ENCODE measurements around the gene ISG15. TPM values are rescaled to one million over a fixed set of nuclear protein-coding genes. Genes with fewer than 3 reads are reported as not detected.
A peak's percentile ranks its signal among the peaks of the same experiment; 100 is the strongest.

ISG15 gene
- total RNA-seq (2014; rRNA removed) (749 and 758 TPM in 2 replicates), Bru-seq, nascent RNA (percentile 80 among the genes with signal in this experiment), BruChase-seq, experiment 1, labeled RNA remaining after a 6-hour chase (percentile 90 among the genes with signal in this experiment), BruChase-seq, experiment 2, labeled RNA remaining after a 2-hour chase (percentile 93 among the genes with signal in this experiment)
- long read RNA-seq, transcript ISG15-201 (2 exons, 711 nt) = major isoform, 1,798 of 2,250 reads
- long read RNA-seq, partial matches to known transcripts = 0 of 2,250 reads
- long read RNA-seq, other reads (novel, unspliced or antisense) = 452 of 2,250 reads

DNA sequence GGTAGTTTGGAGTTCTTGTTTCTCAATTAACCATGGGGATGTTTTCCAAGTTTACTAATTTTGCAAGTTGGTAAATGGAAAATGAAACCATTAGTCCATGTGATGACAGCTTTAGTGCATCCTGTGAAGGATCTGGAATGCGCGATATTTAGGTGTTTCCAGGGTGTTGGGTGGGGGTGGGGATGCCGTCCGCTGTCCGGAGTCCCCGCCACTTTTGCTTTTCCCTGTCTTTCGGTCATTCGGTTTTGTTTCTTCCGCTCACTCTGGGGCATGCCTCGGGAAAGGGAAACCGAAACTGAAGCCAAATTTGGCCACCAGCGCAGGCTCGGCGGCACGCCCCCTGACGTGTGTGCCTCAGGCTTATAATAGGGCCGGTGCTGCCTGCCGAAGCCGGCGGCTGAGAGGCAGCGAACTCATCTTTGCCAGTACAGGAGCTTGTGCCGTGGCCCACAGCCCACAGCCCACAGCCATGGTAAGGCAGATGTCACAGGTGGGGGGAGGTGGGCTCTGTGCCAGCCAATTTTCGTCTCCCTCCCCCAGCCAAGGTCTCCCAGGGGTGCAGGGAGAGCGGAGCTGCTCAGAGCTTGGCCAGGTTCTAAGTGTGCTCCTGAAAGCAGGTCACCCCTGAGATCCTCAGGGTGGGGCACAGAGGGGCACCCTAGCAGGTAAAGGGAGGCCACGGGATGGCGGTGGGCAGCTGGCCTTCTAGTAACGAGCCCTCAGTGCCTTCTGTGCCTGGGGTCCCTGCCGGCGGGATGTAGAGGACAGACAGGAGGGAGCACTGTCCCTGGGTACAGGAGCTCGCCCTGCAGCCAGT, at the start of gene ISG15:
Gene ISG15 (plus strand): TSS at position 393 of the 817 bp plus-strand sequence. CDS start 77 bp downstream, at position 470.
- Histone ChIP-seq H2AFZ (ENCODE audit: low read length) (peak within 1 kb of the TSS; percentile 49), H3K36me3 (ENCODE audit: low read depth, low read length) (no peaks in the 10 kb centered on the region), H4K20me1 (ENCODE audit: low read length) (no peaks in the 10 kb centered on the region), H3K27me3 (ENCODE audit: low read length) (no peaks in the 10 kb centered on the region), H3K4me3 (ENCODE audit: low read length) (peak within 1 kb of the TSS; percentile 76), H3K9me3 (ENCODE audit: low read length) (no peaks in the 10 kb centered on the region), H3F3A (ENCODE audit: low read length, unreplicated experiment) (no peaks in the 10 kb centered on the region), H3K4me2 (ENCODE audit: low read length) (peak within 1 kb of the TSS; percentile 96), H3K79me2 (ENCODE audit: low read length) (peaks cover 22% of the 10 kb centered on the region), H3K27ac (ENCODE audit: low read length) (peak within 1 kb of the TSS; percentile 66), H3K9ac (ENCODE audit: low read length) (peak within 1 kb of the TSS; percentile 71), H3K4me1 (ENCODE audit: insufficient read depth, low read length) (peaks cover 23% of the 10 kb centered on the region), H3K9me2 (replicated peaks; ENCODE audit: low read length) (no peaks in the 10 kb centered on the region)
- POLR2A ChIA-PET (ENCODE audit: unreplicated experiment) = interaction anchor here (0.6 to 1.2 kb wide), 7 partner anchors 8 to 268 kb away, joined by 3 to 8 read pairs (median 4); no protein-coding TSS in a partner anchor
- intact Hi-C loops (cut with micrococcal nuclease) = loop anchor here (1.0 to 5.0 kb wide), 2 partner anchors 13 to 104 kb away; partner anchors contain the start of genes C1orf159 and HES4
- peak; percentile 97 for DNase-seq
- TF ChIP-seq, protein P1, sequence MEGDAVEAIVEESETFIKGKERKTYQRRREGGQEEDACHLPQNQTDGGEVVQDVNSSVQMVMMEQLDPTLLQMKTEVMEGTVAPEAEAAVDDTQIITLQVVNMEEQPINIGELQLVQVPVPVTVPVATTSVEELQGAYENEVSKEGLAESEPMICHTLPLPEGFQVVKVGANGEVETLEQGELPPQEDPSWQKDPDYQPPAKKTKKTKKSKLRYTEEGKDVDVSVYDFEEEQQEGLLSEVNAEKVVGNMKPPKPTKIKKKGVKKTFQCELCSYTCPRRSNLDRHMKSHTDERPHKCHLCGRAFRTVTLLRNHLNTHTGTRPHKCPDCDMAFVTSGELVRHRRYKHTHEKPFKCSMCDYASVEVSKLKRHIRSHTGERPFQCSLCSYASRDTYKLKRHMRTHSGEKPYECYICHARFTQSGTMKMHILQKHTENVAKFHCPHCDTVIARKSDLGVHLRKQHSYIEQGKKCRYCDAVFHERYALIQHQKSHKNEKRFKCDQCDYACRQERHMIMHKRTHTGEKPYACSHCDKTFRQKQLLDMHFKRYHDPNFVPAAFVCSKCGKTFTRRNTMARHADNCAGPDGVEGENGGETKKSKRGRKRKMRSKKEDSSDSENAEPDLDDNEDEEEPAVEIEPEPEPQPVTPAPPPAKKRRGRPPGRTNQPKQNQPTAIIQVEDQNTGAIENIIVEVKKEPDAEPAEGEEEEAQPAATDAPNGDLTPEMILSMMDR (conservative IDR thresholded peaks at IDR 0.05; ENCODE audit: low read depth, low read length) = no peak
- TF ChIP-seq EZH2phosphoT487 (IDR thresholded peaks at IDR 0.05; ENCODE audit: borderline replicate concordance, low read length) = no peak
- peak; percentile 72 for ATAC-seq
- TSS peak; percentile 89 for BruUV-seq (replicated peaks)
- CTCF ChIA-PET = interaction anchor here (0.7 to 1.5 kb wide), 5 partner anchors 11 to 55 kb away, joined by 3 to 7 read pairs (median 4); no protein-coding TSS in a partner anchor

DNA sequence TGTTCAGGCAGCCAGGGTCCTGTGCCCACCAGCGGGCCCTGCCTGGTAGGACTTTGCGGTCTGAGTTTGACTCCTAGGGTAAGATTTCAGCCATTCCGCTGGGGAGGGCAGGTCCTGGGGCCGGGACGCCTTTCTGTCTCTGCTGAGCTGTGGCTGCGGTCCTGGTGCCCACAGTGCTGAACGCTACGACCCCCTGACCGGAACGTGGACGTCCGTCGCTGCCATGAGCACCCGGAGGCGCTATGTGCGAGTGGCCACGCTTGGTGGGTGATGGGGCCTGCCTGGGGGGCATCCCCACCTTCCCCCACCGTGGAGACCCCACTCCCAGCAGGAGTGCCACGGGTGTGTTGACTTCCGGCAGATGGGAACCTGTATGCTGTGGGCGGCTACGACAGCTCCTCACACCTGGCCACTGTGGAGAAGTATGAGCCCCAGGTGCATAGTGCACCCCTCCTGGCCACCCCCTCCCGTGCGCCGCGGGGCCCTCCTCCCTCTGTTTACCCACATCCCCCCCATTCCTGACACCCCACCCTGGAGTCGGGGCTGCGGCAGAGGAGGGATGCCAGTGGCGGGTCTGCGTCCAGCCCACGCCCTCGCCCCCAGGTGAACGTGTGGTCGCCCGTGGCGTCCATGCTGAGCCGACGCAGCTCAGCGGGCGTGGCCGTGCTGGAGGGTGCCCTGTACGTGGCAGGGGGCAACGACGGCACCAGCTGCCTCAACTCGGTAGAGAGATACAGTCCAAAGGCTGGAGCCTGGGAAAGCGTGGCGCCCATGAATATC, 49.4 kb upstream of the ISG15 start:
- TF ChIP-seq EZH2phosphoT487 (IDR thresholded peaks at IDR 0.05; ENCODE audit: borderline replicate concordance, low read length) (no peak), EZH2 (IDR thresholded peaks at IDR 0.05; ENCODE audit: low read length, unreplicated experiment) (no peak)
- TF ChIP-seq, protein P1 (conservative IDR thresholded peaks at IDR 0.05; ENCODE audit: low read depth, low read length) = no peak
- Histone ChIP-seq H3K4me2 (ENCODE audit: low read length) (no peak overlapping the region), H3F3A (ENCODE audit: low read length, unreplicated experiment) (no peaks in the 10 kb centered on the region), H3K9ac (ENCODE audit: low read length) (no peak overlapping the region), H4K20me1 (ENCODE audit: low read length) (no peaks in the 10 kb centered on the region), H3K36me3 (ENCODE audit: low read depth, low read length) (no peaks in the 10 kb centered on the region), H3K79me2 (ENCODE audit: low read length) (peaks cover 16% of the 10 kb centered on the region), H3K27me3 (ENCODE audit: low read length) (no peaks in the 10 kb centered on the region), H3K27ac (ENCODE audit: low read length) (no peak overlapping the region), H3K9me3 (ENCODE audit: low read length) (no peaks in the 10 kb centered on the region), H3K9me2 (replicated peaks; ENCODE audit: low read length) (no peaks in the 10 kb centered on the region), H3K4me1 (ENCODE audit: insufficient read depth, low read length) (peaks cover 29% of the 10 kb centered on the region), H3K4me3 (ENCODE audit: low read length) (no peak overlapping the region), H2AFZ (ENCODE audit: low read length) (no peak overlapping the region)
- no peak for ATAC-seq
- ChIA-PET POLR2A (ENCODE audit: unreplicated experiment) (no interaction called here), CTCF (no interaction called here)
- BruUV-seq (replicated peaks) = no TSS peak
- no peak for DNase-seq
- intact Hi-C loops (cut with micrococcal nuclease) = no loop called here

Measured in PC-3 (cell line).